ENCODE results near the gene ZNF718. TPM values are rescaled to one million over a fixed set of nuclear protein-coding genes. Genes with fewer than 3 reads are reported as not detected.

Gene ZNF718
- total and polyA plus RNA-seq, 2 experiments from 2014 or later = 9.7 to 35.1 TPM

GRCh38 chr4:114149-114548, 10.2 kb upstream of the ZNF718 start:
- Mint-ChIP-seq H3K9me3 (peaks cover under 1% of the 10 kb centered on the region; the same call in 1 of the 3 replicates), H3K27ac (no peak overlapping the region), H3K4me3 (no peak overlapping the region), H3K27me3 (ENCODE audit: insufficient read depth, low read depth, poor library complexity) (peaks cover 24% of the 10 kb centered on the region), H3K36me3 (ENCODE audit: low read depth) (peaks cover 2% of the 10 kb centered on the region; the same call in 1 of the 3 replicates), H3K4me1 (no peaks in the 10 kb centered on the region; the same call in 2 of the 3 replicates)
- DNase-seq (ENCODE audit: low spot score) (no peak), ATAC-seq (no peak)
- Histone ChIP-seq H2AFZ (no peak overlapping the region), H3K36me3 (ENCODE audit: insufficient read depth) (no peaks in the 10 kb centered on the region), H3K4me2 (no peak overlapping the region), H3K4me3 (no peak overlapping the region), H3K27me3 (ENCODE audit: insufficient read depth) (peaks cover 27% of the 10 kb centered on the region), H4K20me1 (replicated peaks; ENCODE audit: insufficient read depth) (0 out of 2 replicates have a peak, but pooled peaks cover under 1% of the 10 kb centered on the region), H3K9me2 (ENCODE audit: insufficient read depth) (no peaks in the 10 kb centered on the region), H3K79me2 (replicated peaks; ENCODE audit: insufficient read depth) (no peaks in the 10 kb centered on the region), H3F3A (replicated peaks; ENCODE audit: low read depth) (no peaks in the 10 kb centered on the region), H3K27ac (ENCODE audit: low read depth) (no peak overlapping the region), H3K4me1 (ENCODE audit: insufficient read depth) (no peaks in the 10 kb centered on the region)
- TF ChIP-seq JUNB (IDR thresholded peaks at IDR 0.05; ENCODE audit: unreplicated experiment) (no peak), EZH2 (IDR thresholded peaks at IDR 0.05; ENCODE audit: low read depth, unreplicated experiment) (no peak), POLR2AphosphoS5 (IDR thresholded peaks at IDR 0.05; ENCODE audit: low read depth) (no peak), EZH2phosphoT487 (IDR thresholded peaks at IDR 0.05; ENCODE audit: unreplicated experiment) (no peak), ETS1 (IDR thresholded peaks at IDR 0.05) (no peak), CREB1 (CRISPR knock-in tag; IDR thresholded peaks at IDR 0.05; ENCODE audit: low read depth) (no peak), STAT1 (IDR thresholded peaks at IDR 0.05; ENCODE audit: unreplicated experiment) (no peak), REST (IDR thresholded peaks at IDR 0.05; ENCODE audit: unreplicated experiment) (no peak)

- Mint-ChIP-seq H3K27ac (no peak overlapping the region), H3K9me3 (no peaks in the 10 kb centered on the region; the same call in 2 of the 3 replicates)
- TF ChIP-seq CTCF (conservative IDR thresholded peaks at IDR 0.05; ENCODE audit: low read depth in 2 of 2) = no peak
- no peak for TF ChIP-seq EZH2phosphoT487 (IDR thresholded peaks at IDR 0.05; ENCODE audit: unreplicated experiment)
- no peak for TF ChIP-seq POLR2AphosphoS5 (IDR thresholded peaks at IDR 0.05; ENCODE audit: low read depth)
- no peak for TF ChIP-seq REST (IDR thresholded peaks at IDR 0.05; ENCODE audit: unreplicated experiment)
- no peak for TF ChIP-seq STAT1 (IDR thresholded peaks at IDR 0.05; ENCODE audit: unreplicated experiment)
- TF ChIP-seq EZH2 (IDR thresholded peaks at IDR 0.05; ENCODE audit: low read depth, unreplicated experiment) = no peak
- TF ChIP-seq JUNB (IDR thresholded peaks at IDR 0.05; ENCODE audit: unreplicated experiment) = no peak
- TF ChIP-seq NANOG (IDR thresholded peaks at IDR 0.05; ENCODE audit: borderline replicate concordance) = no peak
- no peak for TF ChIP-seq ZNF331 (CRISPR knock-in tag; IDR thresholded peaks at IDR 0.05; ENCODE audit: low read depth)
Observed at GRCh38 chr4:116499-116898, 7.8 kb upstream of the ZNF718 start.

More at GRCh38 chr4:116499-116898, 7.8 kb upstream of the ZNF718 start:
- H3K4me3 Mint-ChIP-seq = no peak overlapping the region
- H3K36me3 Mint-ChIP-seq (ENCODE audit: low read depth) = no peaks in the 10 kb centered on the region
- no peak overlapping the region for H3K4me2 ChIP-seq
- no peaks in the 10 kb centered on the region for H3K36me3 ChIP-seq (ENCODE audit: insufficient read depth)
- H3K27me3 Mint-ChIP-seq (ENCODE audit: insufficient read depth, low read depth, poor library complexity) = peaks cover 11% of the 10 kb centered on the region
- DNase-seq (ENCODE audit: low spot score) (no peak), ATAC-seq (no peak)
- H3K79me2 ChIP-seq (replicated peaks; ENCODE audit: insufficient read depth) = no peaks in the 10 kb centered on the region
- H3K4me3 ChIP-seq = no peak overlapping the region
- H3K4me1 ChIP-seq (ENCODE audit: insufficient read depth) = no peaks in the 10 kb centered on the region
- no peak overlapping the region for H2AFZ ChIP-seq
- no peaks in the 10 kb centered on the region; the same call in 2 of the 3 replicates for H3K4me1 Mint-ChIP-seq
- H3F3A ChIP-seq (replicated peaks; ENCODE audit: low read depth) = no peaks in the 10 kb centered on the region
- H4K20me1 ChIP-seq (replicated peaks; ENCODE audit: insufficient read depth) = 0 out of 2 replicates have a peak, but pooled peaks cover 4% of the 10 kb centered on the region
- H3K9me2 ChIP-seq (ENCODE audit: insufficient read depth) = no peaks in the 10 kb centered on the region
- H3K27ac ChIP-seq (ENCODE audit: low read depth) = no peak overlapping the region
- peaks cover 3% of the 10 kb centered on the region for H3K27me3 ChIP-seq (ENCODE audit: insufficient read depth)

Data from GM23338 (cell line).